KMS-11 (cell line): ENCODE measurements around the gene UNC119.

ENCODE experiments used
- H2AFZ ChIP-seq: fragments of 200-600 bp; sonication (generic); 2 replicates; pipeline ENCODE4 v1.6.1; 2016; ENCODE audit warnings: antibody characterized with exemption, mixed run types, low read depth
- H3K27ac ChIP-seq: fragments of 200-600 bp; sonication (generic); 2 replicates; pipeline ENCODE4 v1.6.1; 2016; ENCODE audit warnings: mild to moderate bottlenecking, mixed run types
- H3K27me3 ChIP-seq: fragments of 200-600 bp; sonication (generic); 2 replicates; pipeline ENCODE4 v1.6.1; 2017; ENCODE audit warnings: mild to moderate bottlenecking, low read depth, mixed run types, moderate library complexity; ENCODE audit not compliant: insufficient read depth
- H3K36me3 ChIP-seq: fragments of 200-600 bp; sonication (generic); 2 replicates; pipeline ENCODE4 v1.6.1; 2017; ENCODE audit warnings: mild to moderate bottlenecking, mixed run types; ENCODE audit not compliant: insufficient read depth
- H3K4me1 ChIP-seq: fragments of 200-600 bp; sonication (generic); 2 replicates; pipeline ENCODE4 v1.6.1; 2016; ENCODE audit warnings: mild to moderate bottlenecking, low read depth, mixed run types; ENCODE audit not compliant: poor library complexity, severe bottlenecking
- H3K4me2 ChIP-seq: fragments of 200-600 bp; sonication (generic); 2 replicates; pipeline ENCODE4 v1.7.0; 2016; ENCODE audit warnings: mild to moderate bottlenecking, mixed run types
- H3K4me3 ChIP-seq: fragments of 200-600 bp; sonication (generic); IDR thresholded peaks from 2 replicates; pipeline ENCODE4 v1.6.1; 2017; ENCODE audit warnings: low read depth, low read length, mixed read lengths; ENCODE audit not compliant: insufficient read depth
- H3K79me2 ChIP-seq: fragments of 200-600 bp; sonication (generic); 2 replicates; pipeline ENCODE4 v1.6.1; 2016; ENCODE audit warnings: low read depth, mixed run types; ENCODE audit not compliant: insufficient read depth
- H3K9ac ChIP-seq: fragments of 200-600 bp; sonication (generic); 2 replicates; pipeline ENCODE4 v1.6.1; 2016; ENCODE audit warnings: mild to moderate bottlenecking, mixed run types
- H4K20me1 ChIP-seq: fragments of 200-600 bp; sonication (generic); 2 replicates; pipeline ENCODE4 v1.6.1; 2016; ENCODE audit warnings: mild to moderate bottlenecking, mixed run types; ENCODE audit not compliant: insufficient read depth
- CTCF ChIP-seq: fragments of 200-600 bp; sonication (generic); conservative IDR thresholded peaks from 2 replicates; pipeline ENCODE4 v1.6.1; 2017; ENCODE audit warnings: low read depth, mild to moderate bottlenecking, antibody characterized with exemption, low read length, moderate library complexity, mixed read lengths

The UNC119 gene

GRCh38 chr17:28518132-28518531 is 34.3 kb downstream of the UNC119 start:
- Histone ChIP-seq H4K20me1 (no peaks in the 10 kb centered on the region), H3K27ac (no peak overlapping the region), H3K9ac (no peak overlapping the region), H3K4me1 (peaks cover 18% of the 10 kb centered on the region), H3K36me3 (no peaks in the 10 kb centered on the region), H3K79me2 (no peaks in the 10 kb centered on the region), H3K4me2 (no peak overlapping the region), H3K27me3 (peaks cover 28% of the 10 kb centered on the region), H3K4me3 (no peak overlapping the region), H2AFZ (no peak overlapping the region)
- no peak for TF ChIP-seq CTCF

- H3K79me2 ChIP-seq = no peaks in the 10 kb centered on the region
- no peak overlapping the region for H3K4me2 ChIP-seq
- H3K36me3 ChIP-seq = no peaks in the 10 kb centered on the region
- H3K4me3 ChIP-seq = no peak overlapping the region
- no peak for TF ChIP-seq CTCF
- H4K20me1 ChIP-seq = no peaks in the 10 kb centered on the region
- peaks cover 38% of the 10 kb centered on the region for H3K27me3 ChIP-seq
- no peak overlapping the region for H2AFZ ChIP-seq
- H3K27ac ChIP-seq = no peak overlapping the region
- H3K4me1 ChIP-seq = peaks cover 18% of the 10 kb centered on the region
- no peak overlapping the region for H3K9ac ChIP-seq
These were observed 36.9 kb downstream of the UNC119 start for GRCh38 chr17:28515518-28515917.

GRCh38 chr17:28514561-28515002 is 37.8 kb downstream of the UNC119 start:
- peaks cover 45% of the 10 kb centered on the region for H3K27me3 ChIP-seq
- no peak overlapping the region for H3K9ac ChIP-seq
- H3K4me2 ChIP-seq = no peak overlapping the region
- H3K79me2 ChIP-seq = no peaks in the 10 kb centered on the region
- no peak for TF ChIP-seq CTCF
- H3K27ac ChIP-seq = no peak overlapping the region
- H2AFZ ChIP-seq = no peak overlapping the region
- no peaks in the 10 kb centered on the region for H3K36me3 ChIP-seq
- H4K20me1 ChIP-seq = no peaks in the 10 kb centered on the region
- peaks cover 16% of the 10 kb centered on the region for H3K4me1 ChIP-seq
- no peak overlapping the region for H3K4me3 ChIP-seq

GRCh38 chr17:28513476-28513875 is 38.9 kb downstream of the UNC119 start:
- Histone ChIP-seq H3K27me3 (peaks cover 51% of the 10 kb centered on the region), H3K4me1 (peaks cover 5% of the 10 kb centered on the region), H3K79me2 (no peaks in the 10 kb centered on the region), H2AFZ (no peak overlapping the region), H4K20me1 (no peaks in the 10 kb centered on the region), H3K9ac (no peak overlapping the region), H3K36me3 (no peaks in the 10 kb centered on the region), H3K4me2 (no peak overlapping the region), H3K27ac (no peak overlapping the region), H3K4me3 (no peak overlapping the region)
- TF ChIP-seq CTCF = no peak
